GM20000 (cell line): ENCODE measurements around the gene TOE1.

ENCODE experiments used
- DNase-seq: peaks from one replicate; pipeline ENCODE4 v3.0.0; 2012; ENCODE audit warnings: low spot score
- TF ChIP-seq, protein P1 (sequence below): IDR thresholded peaks from 2 replicates; pipeline ENCODE4 v1.5.1; 2012; ENCODE audit warnings: mild to moderate bottlenecking, control low read depth; ENCODE audit errors: extremely low read depth, missing control alignments

TOE1 gene

DNA sequence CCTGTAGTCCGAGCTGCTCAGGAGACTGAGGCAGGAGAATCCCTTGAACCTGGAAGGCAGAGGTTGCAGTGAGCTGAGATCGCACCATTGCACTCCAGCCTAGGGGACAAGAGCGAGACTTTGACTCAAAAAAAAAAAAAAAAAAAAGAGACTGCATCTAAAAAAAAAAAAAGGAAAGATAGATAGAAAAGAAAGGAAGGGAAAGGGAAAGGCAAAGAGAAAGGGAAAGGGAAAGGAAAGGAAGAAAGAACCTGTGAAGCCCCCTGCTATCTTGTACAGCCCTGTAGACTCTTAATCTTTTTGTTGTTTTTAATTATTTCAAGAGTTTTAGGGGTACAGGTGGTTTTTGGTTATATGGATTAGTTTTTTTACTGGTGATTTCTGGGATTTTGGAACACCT is 46.2 kb downstream of the TOE1 start:
- DNase-seq, result no peak
- TF ChIP-seq, protein P1, sequence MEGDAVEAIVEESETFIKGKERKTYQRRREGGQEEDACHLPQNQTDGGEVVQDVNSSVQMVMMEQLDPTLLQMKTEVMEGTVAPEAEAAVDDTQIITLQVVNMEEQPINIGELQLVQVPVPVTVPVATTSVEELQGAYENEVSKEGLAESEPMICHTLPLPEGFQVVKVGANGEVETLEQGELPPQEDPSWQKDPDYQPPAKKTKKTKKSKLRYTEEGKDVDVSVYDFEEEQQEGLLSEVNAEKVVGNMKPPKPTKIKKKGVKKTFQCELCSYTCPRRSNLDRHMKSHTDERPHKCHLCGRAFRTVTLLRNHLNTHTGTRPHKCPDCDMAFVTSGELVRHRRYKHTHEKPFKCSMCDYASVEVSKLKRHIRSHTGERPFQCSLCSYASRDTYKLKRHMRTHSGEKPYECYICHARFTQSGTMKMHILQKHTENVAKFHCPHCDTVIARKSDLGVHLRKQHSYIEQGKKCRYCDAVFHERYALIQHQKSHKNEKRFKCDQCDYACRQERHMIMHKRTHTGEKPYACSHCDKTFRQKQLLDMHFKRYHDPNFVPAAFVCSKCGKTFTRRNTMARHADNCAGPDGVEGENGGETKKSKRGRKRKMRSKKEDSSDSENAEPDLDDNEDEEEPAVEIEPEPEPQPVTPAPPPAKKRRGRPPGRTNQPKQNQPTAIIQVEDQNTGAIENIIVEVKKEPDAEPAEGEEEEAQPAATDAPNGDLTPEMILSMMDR, result no peak
